GM19240 (cell line): ENCODE measurements around the gene COIL.

ENCODE experiments used
- DNase-seq: peaks from one replicate; pipeline ENCODE4 v3.0.0; 2011; ENCODE audit warnings: low spot score; ENCODE audit not compliant: insufficient read length

Gene COIL

DNA sequence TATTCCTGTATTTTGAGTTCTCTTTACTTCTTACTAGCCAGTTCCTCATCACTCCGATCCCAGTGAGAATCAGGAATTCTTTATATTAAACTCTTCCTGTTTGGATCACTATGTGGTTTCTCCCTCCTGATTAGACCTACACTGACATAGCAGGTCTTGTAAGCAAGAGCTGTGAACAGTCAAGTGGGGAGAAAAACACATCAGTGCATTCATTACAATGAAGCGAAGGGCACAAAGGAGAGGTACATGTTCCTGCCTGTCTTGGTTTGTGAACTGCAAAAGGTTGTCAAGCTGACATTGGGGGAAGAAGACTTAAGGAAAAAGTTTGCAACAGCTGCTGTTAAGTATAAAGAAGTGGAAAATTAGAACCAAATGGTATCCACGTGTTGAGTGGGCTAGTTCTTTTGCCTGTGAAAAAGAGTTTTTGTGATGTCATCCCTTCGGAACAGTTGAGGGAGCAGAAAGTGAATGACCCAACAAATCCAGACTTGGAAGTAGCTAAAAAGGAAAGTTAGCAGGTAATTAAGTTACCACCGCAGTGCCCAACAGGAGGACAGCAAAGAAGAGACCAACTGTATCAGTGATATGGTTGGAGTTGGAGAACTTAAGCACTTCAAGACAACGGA lies 24.0 kb downstream of the COIL start:
- DNase-seq, result no peak

DNA sequence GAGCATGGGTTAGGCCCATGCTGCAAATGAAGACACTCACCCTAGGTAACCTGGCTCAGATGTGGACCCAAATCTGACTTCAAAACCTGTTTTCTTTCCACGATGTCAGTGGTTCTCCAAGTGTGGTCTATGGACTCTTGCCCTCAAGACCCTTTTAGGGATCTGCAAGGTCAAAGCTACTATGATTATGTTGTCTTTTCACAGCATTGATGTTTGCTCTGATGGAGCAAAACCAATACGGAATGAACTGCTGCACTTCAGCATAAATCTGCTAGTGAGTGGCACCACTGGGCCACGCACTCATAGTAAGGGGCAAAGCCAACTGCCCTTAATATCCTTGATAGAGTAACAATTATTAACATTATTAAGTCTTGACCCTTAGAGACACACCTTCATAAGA lies 25.4 kb downstream of the COIL start:
- DNase-seq, result no peak

DNA sequence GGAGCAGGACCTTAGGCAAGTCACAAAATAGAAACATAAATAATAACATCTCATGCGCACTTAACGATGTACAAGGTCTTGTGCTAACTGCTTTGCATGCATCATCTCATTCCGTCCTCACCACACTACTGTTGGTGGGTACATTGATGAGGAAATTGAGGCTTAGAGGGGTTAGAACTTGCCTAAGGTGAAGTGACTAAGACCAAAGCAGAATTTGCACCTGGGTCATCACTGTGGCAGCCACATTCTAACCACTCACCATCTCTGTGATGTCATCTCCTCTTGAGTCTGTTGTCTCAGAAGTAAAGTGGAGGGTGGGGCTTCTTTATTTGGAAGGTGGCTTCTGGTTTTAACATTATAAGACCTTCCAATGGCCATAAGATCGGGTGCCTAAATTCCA lies 26.6 kb downstream of the COIL start:
- no peak for DNase-seq

DNA sequence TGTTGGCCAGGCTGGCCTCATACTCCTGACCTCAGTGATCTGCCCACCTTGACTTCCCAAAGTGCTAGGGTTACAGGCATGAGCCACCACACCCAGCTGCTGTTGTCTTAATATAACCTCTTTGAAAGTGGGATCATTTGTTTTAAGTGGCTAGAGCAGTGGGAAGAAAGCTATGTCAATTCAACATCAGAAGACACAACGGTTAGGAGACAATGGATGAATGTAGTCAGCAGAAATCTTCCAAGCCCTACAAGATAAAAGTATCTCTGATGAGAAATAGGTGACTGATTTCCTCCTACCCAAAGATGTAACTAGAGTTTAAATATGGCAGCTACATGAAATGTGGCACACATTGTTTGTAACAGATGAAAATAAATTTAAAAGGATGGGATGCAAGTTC lies 27.0 kb downstream of the COIL start:
- DNase-seq, result no peak

DNA sequence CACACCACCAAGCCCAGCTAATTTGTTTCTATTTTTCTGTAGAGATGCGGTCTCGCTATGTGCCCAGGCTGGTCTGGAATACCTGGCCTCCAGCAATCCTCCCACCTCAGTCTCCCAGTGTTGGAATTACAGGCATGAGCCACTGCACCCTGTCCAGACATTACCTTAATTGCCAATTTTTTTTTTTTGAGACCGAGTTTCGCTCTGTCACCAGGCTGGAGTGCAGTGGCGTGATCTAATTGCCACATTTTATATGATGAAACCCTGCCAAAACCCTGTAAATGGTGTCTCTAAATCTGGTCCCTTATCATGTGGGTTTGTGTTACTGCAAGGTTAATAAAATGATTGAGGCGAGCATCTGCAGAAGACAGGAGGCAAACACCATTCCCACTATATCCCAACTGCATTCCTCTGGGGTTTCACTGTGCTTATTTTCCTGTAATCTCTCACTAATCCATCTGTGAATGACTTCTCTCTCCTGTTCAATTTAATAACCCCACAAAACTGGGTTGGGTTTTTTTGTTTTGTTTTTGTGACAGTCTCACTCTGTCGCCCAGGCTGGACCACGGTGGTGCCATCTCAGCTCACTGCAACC lies 27.6 kb downstream of the COIL start:
- no peak for DNase-seq

DNA sequence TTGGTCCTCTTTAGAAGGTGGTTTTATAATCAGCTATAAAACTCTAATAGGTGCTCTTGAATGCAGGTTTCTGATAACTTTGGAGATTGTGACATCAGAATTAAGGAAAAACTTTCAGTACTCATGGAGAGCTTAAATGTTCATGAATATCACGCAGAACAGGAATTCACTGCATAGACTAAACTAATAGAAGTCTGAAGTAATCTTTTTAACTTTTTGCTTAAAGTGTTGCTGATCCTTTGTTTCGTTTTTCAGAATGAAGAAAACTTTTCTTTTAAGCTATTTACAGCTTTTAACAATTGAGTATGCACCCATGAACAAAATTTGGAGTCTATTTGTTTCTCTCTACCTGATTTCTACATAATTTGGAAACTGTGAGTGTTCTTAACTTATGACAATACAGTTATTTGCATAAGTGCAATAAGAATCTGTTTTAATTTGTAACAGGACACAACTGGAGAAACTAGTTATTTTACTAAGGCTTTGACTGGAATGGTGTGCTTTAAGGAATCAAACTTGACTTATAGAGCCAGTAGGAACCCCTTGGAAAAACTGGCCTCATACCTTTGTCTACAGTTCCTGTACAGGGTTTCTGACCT lies 30.0 kb downstream of the COIL start:
- no peak for DNase-seq

DNA sequence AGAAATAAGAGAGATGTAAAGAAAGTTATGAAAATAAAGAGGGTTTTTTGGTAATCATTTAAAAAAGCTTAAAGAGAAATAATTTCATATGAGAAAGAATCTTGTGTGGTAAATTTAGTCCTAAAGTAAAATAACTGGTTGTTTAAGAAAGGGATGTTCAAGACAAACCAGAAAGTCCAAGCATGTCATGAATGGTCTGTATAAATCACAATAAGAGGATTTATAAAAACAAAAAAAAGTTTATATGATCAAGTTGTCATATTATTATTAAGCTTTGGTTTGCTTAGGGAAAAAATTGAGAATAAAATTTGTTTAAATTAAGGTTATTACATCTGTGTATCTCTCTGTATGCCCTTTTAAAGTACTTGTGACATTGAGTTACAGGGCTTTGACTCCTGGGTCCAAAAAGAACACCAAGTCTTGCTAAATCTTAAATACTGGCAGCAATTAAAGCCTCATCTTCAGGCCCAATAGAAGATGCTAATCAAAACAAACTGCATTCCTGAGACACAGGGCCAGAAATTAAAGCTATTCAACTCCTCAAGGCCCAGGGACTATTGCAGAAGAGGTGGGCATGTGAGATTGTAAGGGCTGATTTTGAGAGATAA lies 31.4 kb downstream of the COIL start:
- DNase-seq, result no peak

DNA sequence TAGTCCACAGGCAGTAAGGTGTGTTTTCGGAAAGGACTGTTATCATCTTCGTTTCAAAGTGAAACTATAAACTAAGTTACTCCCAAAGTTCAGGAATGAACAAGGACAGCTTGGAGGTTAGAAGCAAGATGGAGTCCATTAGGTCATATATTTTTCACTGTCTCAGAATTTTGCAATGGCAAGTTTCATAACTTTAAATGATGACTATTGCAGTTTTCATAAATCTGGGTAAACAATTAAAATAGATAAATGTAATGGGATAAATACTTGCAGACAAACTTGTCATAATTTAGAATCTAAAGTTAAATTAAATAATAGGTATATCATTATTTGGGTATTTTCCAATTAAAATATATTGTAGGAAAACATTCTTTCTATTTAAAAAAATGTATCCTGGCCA lies 32.3 kb downstream of the COIL start:
- no peak for DNase-seq

DNA sequence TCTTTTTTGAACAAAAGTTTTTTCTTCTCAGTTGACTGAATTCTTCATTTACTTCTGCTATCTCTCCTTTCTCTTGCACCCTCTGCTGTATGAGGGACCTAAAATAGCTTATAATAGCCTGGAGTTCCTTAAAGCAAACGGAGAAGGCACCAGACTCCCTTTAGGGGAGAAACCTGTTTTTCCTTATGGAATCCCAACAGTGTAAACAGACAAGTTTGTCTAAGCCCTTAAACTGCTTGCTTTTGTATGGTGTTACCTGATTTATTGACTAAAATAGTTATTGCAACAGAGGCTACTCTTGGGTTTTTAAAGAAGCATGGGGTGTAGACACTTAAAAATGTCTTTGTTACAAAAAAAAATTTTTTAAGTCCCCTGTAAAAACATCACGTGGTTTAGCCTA lies 34.1 kb downstream of the COIL start:
- DNase-seq, result no peak

DNA sequence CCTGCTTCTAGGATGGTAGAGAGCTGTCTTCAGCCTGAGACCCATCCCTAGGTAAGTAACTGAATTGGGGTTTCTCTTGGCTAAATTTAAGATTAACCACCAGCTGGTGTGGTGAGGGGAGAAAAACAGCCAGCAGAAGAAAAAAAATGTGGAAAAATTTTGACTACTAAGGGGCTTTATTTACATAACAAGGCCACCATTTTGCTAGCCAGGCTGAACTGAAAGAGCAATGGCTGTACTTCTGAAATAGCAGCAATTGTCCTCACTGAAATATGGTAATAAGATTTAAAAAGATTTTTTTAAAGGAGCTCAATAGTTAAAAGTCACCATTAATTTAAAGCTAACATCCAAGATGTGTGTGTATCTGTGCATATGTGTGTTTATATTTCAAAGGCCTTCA lies 34.6 kb downstream of the COIL start:
- no peak for DNase-seq

DNA sequence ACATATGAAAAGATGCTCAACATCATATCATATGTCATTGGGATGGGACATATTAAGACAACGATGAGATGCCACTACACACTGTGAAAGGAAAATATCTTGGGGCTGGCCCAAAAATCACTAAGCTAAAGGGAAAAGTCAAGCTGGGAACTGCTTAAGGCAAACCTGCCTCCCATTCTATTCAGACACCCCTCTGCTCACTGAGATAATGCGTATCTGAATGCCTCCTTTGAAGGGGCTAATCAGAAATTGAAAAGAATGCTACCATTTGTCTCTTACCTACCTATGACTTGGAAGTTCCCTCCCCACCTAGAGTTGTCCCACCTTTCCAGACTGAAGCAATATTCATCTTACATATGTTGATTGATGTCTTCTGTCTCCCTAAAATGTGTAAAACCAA lies 35.8 kb downstream of the COIL start:
- DNase-seq, result no peak

DNA sequence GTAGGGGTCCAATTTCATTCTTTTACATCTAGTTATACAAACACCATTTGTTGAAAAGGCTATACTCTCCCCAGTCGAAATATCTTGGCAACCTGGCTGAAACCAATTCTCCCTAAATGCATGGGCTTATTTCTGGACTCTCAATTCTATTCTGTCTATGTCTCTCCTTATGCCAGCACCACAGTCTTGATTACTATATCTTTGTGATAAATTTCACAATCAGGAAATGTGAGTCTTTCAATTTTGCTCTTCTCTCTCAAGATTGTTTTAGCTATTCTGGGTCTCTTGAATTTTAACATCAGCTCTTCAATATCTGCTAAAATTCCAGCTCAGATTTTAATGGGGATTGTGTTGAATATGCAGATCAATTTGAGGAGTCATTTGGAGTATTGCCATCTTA lies 41.1 kb downstream of the COIL start:
- DNase-seq, result no peak

DNA sequence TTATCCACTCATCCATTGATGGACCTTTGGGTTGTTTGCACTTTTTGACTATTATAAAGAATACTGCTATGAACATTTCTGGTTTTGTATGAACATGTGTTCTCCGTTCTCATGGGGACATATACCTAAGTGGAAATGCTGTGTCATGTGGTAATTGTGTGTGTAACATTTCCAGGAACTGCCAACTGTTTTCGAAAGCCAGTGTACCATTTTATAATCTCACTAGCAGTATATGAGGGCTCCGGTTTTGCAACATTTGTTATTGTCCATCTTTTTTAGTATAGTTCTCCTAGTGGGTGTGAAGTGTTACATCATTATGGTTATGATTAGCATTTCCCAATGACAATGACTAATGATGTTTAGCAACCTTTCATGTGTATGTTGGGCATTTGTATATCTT lies 41.9 kb downstream of the COIL start:
- no peak for DNase-seq

DNA sequence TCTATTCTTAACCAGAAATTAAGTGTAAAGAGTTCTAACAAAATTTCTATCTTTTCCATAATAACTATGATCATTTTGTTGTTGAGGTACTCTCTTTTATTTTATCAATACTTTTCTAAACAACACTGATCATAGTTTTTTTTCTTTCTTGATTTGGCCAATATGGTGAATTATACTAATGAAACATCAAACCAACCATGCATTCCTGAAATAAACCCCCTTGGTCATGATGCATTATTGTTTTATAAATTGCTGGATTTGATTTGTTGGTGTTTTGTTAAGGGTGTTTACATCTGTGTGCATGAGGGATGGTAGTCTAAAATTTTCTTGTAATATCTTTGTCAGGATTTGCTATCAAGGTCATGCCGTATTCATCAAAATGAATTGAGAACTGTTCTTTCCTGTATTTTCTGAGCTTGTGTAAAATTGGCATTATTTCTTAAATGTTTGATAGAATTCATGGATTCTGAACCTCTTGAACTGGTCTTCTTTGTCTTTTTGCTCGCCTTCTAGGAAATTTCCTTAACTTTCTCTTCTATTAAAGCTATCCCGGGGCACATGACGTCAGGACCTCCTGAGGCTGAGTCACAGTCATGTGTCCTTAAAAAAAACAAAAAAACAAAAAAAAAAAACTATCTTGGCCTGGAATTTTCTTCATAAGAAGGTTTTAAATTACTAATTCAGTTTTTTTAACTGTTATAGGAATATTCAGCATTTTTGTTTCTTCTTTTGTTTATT lies 43.1 kb downstream of the COIL start:
- DNase-seq, result no peak

DNA sequence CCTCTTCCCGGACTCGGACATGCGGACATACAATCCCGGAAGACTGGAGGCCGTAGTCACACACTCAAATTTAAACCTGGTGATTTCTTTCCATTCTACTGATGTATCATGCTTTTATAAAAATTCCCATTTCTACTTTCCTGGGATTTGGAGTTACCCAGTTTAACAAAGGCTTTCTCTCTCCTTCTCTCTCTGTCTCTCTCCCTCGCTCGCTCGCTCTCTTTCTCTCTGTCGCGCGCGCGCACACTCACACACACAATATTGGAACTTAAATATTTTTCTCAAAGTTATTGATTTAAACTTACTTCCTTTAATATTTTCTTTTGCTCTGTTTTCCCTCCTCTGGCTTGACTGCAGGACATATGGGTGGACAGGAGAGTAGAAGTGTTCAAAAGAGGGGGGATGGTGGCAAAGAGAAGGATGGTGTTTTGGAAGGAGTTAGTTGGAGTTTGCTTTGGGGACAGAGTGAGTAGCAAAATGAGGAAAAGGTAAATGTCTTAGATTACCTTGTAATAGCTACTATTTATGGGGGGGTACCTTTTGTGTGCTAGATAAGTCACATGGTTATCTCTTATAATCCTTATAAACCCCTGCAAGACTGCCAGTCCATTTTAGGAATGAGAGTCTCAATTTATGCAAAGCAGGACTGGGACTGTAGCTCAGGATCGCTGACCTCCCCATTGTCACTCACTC lies 46.1 kb downstream of the COIL start:
- no peak for DNase-seq

DNA sequence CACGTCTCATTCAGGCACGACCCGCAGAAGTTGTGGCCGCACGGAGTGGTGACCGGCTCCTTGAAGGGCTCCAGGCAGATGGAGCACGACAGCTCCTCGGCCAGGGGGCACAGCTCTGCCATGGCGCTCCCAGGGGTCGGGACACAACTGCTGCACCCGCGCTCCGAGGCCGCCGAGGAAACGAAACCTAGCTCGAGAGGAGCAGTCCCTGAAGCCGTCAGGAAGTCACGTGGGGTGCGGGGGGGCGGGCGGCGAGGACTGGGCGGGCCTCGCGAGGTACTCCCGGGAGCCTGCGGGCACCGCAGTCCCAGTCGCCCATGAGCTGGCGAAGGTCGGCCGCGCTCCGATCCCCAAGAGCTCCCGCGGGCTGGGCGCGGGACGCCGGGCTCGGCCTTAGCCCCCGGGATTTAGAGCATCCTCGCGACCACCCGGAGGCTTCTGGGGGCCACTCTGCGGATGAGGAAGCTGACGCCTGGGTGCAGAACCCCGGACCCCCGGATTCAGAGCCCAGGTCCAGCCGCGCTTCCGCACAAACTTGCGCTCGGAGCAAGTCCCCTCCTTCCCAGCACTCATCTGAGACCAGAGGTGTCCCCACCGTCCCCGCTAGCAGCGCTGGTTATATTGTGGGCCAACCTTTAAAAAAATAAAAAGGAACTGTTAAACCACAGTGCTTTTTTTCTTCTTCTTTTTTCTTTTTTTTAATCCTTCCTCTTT lies 46.8 kb downstream of the COIL start, which contains the start of gene TRIM25:
TSS of gene TRIM25 (minus strand) at position 183 of the 714 bp plus-strand sequence. CDS start at position 122, 61 bp downstream.
- DNase-seq, result peak; percentile 80

DNA sequence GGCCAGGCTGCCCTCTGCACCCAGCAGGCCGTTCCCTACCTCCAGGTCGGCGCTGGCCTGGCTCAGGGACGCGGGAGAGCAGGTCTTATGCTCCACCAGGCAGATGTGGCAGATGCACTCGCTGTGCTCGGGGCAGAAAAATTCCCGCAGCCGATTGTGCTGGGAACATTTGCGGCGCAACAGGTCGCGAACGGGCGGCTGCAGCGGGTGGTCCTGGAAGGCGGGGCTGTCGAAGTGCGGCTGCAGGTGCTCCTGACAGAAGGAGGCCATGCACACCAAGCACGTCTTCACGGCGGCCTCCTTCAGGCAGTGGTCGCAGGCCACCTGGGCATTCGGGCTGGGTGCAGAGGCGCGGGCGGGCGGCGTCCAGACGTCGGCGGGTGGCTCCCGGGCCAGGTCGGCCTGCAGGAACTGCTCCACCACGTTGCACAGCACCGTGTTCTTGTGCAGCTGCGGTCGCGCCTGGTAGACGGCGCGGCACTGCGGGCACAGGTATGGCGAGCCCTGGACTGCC lies 47.4 kb downstream of the COIL start:
- DNase-seq, result no peak

DNA sequence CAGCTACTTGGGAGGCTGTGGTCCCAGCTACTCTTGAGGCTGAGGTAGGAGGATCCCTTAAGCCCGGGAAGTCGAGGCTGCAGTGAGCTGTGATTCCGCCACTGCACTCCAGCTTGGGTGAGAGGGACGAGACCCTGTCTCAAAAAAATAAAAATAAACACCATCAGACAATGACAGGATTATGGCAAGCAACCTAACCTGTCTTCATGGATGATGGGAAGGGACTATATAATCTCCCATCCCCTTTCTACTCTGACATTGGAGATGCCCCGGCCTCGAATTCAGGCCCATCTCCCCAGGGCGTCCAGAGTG lies 47.9 kb downstream of the COIL start:
- no peak for DNase-seq

DNA sequence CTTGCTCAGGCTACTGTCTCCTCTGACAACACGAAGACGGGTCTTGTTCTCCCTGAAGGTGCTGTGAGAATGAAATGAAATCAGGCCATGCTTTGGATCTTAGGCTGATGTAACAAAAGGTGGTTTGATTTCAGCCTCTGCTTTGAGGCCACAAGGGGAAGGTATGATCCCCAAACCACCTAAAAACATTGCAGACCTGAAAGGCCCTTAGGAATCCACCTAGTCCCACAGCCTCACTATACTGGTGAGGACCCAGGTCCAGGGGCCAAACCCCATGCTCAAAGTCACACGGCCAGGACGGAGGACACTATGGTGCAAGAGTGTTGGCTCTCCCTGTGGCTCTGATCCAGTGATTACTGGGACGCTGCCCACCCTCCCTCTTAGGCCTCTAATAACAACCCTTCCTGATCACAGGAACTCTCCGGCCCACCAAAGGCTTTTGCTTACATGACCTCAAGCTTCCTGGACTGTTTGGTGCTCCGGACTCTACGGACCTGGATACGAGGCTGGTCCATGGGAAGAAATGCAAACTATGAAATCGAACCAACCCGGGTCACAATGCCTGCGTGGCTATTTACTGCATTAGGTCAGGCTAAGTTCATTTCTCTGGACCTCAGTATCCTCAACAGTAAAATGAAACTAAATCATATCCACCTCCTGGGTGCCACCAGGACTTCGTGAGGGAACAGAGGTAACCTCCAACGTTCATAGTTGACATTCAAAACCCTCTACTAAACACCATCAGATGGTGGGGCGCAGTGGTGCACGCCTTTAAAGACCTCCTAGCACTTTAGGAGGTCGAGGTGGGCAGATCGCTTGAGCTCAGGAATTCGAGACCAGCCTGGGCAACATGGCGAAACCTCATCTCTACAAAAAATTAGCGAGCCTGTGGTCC lies 48.5 kb downstream of the COIL start:
- no peak for DNase-seq
